ENCODE data around the gene DAO.

Gene DAO

GRCh38 chr12:108935159-108935763 lies 55.4 kb downstream of the DAO start:
- no peaks in the 10 kb centered on the region for H3K9me3 Mint-ChIP-seq
- peaks cover 11% of the 10 kb centered on the region for H3K27me3 Mint-ChIP-seq (ENCODE audit: low read depth, poor library complexity)
- no peak for DNase-seq
- no peaks in the 10 kb centered on the region for H3K36me3 Mint-ChIP-seq (ENCODE audit: low read depth)
- H3K4me1 Mint-ChIP-seq = peaks cover under 1% of the 10 kb centered on the region
- TF ChIP-seq CTCF (IDR thresholded peaks at IDR 0.05) = no peak
- no peak overlapping the region for H3K4me3 Mint-ChIP-seq
- H3K27ac Mint-ChIP-seq = no peak overlapping the region

GRCh38 chr12:108938247-108938924 lies 58.5 kb downstream of the DAO start:
- H3K36me3 Mint-ChIP-seq (ENCODE audit: low read depth) = no peaks in the 10 kb centered on the region
- DNase-seq = no peak
- H3K4me1 Mint-ChIP-seq = no peaks in the 10 kb centered on the region
- no peak for TF ChIP-seq CTCF (IDR thresholded peaks at IDR 0.05)
- H3K27me3 Mint-ChIP-seq (ENCODE audit: low read depth, poor library complexity) = peaks cover 16% of the 10 kb centered on the region
- H3K4me3 Mint-ChIP-seq = no peak overlapping the region
- H3K9me3 Mint-ChIP-seq = no peaks in the 10 kb centered on the region
- H3K27ac Mint-ChIP-seq = no peak overlapping the region

GRCh38 chr12:108939594-108939993 lies 59.7 kb downstream of the DAO start:
- DNase-seq = no peak
- no peak overlapping the region for H3K4me3 Mint-ChIP-seq
- no peak overlapping the region for H3K27ac Mint-ChIP-seq
- H3K36me3 Mint-ChIP-seq (ENCODE audit: low read depth) = no peaks in the 10 kb centered on the region
- no peaks in the 10 kb centered on the region for H3K9me3 Mint-ChIP-seq
- no peak for TF ChIP-seq CTCF (IDR thresholded peaks at IDR 0.05)
- H3K4me1 Mint-ChIP-seq = no peaks in the 10 kb centered on the region
- peaks cover 16% of the 10 kb centered on the region for H3K27me3 Mint-ChIP-seq (ENCODE audit: low read depth, poor library complexity)

- Mint-ChIP-seq H3K27ac (no peak overlapping the region), H3K4me1 (no peaks in the 10 kb centered on the region), H3K27me3 (ENCODE audit: low read depth, poor library complexity) (peaks cover 16% of the 10 kb centered on the region), H3K9me3 (no peaks in the 10 kb centered on the region), H3K4me3 (no peak overlapping the region), H3K36me3 (ENCODE audit: low read depth) (no peaks in the 10 kb centered on the region)
- TF ChIP-seq CTCF (IDR thresholded peaks at IDR 0.05) = no peak
- no peak for DNase-seq
Observed at GRCh38 chr12:108940138-108940537, 60.2 kb downstream of the DAO start.

GRCh38 chr12:108947097-108947496 lies 67.2 kb downstream of the DAO start:
- H3K27me3 Mint-ChIP-seq (ENCODE audit: low read depth, poor library complexity) = peaks cover 19% of the 10 kb centered on the region
- no peak for TF ChIP-seq CTCF (IDR thresholded peaks at IDR 0.05)

GRCh38 chr12:108948367-108948766 lies 68.5 kb downstream of the DAO start:
- DNase-seq = no peak
- no peak for TF ChIP-seq CTCF (IDR thresholded peaks at IDR 0.05)
- peaks cover 21% of the 10 kb centered on the region for H3K27me3 Mint-ChIP-seq (ENCODE audit: low read depth, poor library complexity)
- H3K27ac Mint-ChIP-seq = no peak overlapping the region
- H3K4me1 Mint-ChIP-seq = no peaks in the 10 kb centered on the region
- peaks cover 29% of the 10 kb centered on the region for H3K9me3 Mint-ChIP-seq
- no peak overlapping the region for H3K4me3 Mint-ChIP-seq
- H3K36me3 Mint-ChIP-seq (ENCODE audit: low read depth) = no peaks in the 10 kb centered on the region

More at GRCh38 chr12:108947097-108947496, 67.2 kb downstream of the DAO start:
- Mint-ChIP-seq H3K4me3 (no peak overlapping the region), H3K36me3 (ENCODE audit: low read depth) (no peaks in the 10 kb centered on the region), H3K4me1 (no peaks in the 10 kb centered on the region), H3K27ac (no peak overlapping the region), H3K9me3 (peaks cover 29% of the 10 kb centered on the region)
- no peak for DNase-seq
